Small intestine (tissue), 7 donors: ENCODE results near the gene CHST1. TPM values are rescaled to one million over a fixed set of nuclear protein-coding genes. Genes with fewer than 3 reads are reported as not detected.

Experiments used
- DNase-seq, 2 donors: peaks; one replicate each; pipeline versions ENCODE4 v3.0.0 to v3.0.0-alpha.2; 2013
- FAIRE-seq: peaks from 2 replicates; lab custom pipeline; 2012; peaks lifted over from hg19 to GRCh38; lab: Jason Lieb, UNC
- H3K27ac ChIP-seq, 3 donors: one replicate each; pipeline ENCODE4 v1.5.1; 2013; ENCODE audit warnings: low read length in 2 of 3, mild to moderate bottlenecking in 2 of 3, control low read depth in 1 of 3, inconsistent platforms in 1 of 3, low read depth in 1 of 3, moderate library complexity in 1 of 3
- H3K27me3 ChIP-seq, 3 donors: one replicate each; pipeline ENCODE4 v1.6.1; 2013; ENCODE audit warnings: low read length in 3 of 3, inconsistent platforms in 1 of 3; ENCODE audit not compliant: control insufficient read depth in 3 of 3, insufficient read depth in 3 of 3
- H3K36me3 ChIP-seq, 3 donors: one replicate each; pipeline ENCODE4 v1.6.1; 2013; ENCODE audit warnings: low read length in 3 of 3, inconsistent platforms in 1 of 3, low read depth in 1 of 3, mild to moderate bottlenecking in 1 of 3, moderate library complexity in 1 of 3; ENCODE audit not compliant: control insufficient read depth in 3 of 3, insufficient read depth in 2 of 3
- H3K4me1 ChIP-seq, 3 donors: one replicate each; pipeline ENCODE4 v1.6.1; 2013; ENCODE audit warnings: low read length in 2 of 3, inconsistent platforms in 1 of 3, low read depth in 1 of 3, mild to moderate bottlenecking in 1 of 3, moderate library complexity in 1 of 3; ENCODE audit not compliant: control insufficient read depth in 3 of 3, insufficient read depth in 2 of 3
- H3K4me3 ChIP-seq, 3 donors: one replicate each; pipeline ENCODE4 v1.5.1; 2013; ENCODE audit warnings: low read length in 3 of 3, control low read depth in 1 of 3, inconsistent platforms in 1 of 3, low read depth in 1 of 3, mild to moderate bottlenecking in 1 of 3, moderate library complexity in 1 of 3
- H3K9me3 ChIP-seq, 2 donors: one replicate each; pipeline ENCODE4 v1.6.1; 2013; ENCODE audit warnings: low read depth in 1 of 2, low read length in 1 of 2; ENCODE audit not compliant: control insufficient read depth in 2 of 2, insufficient read depth in 1 of 2
- WGBS, 3 donors: extraction: QIAGEN DNeasy Blood & Tissue Kit; methylation state at CpG; one replicate each; pipeline ENCODE4 v1.1.7; 2013; 5-methylcytosine and 5-hydroxymethylcytosine counted together
- polyA plus RNA-seq, 4 donors: library from polyadenylated mRNA; stranded (reverse) in 3 of 4; unstranded in 1 of 4; fragments of 200-250 nt in 3 of 4; fragments of 120-200 nt in 1 of 4; gene quantifications; one replicate each; pipeline versions ENCODE4 v1.2.1 to v1.2.3, GENCODE V29; 2013
- donor health status: healthy with polysubstance abuse.
- donor health status: control.
- donor health status: control.
- donor health status: Bipolar disorder and iron deficiency.
- donor health status: healthy.

The CHST1 gene
- polyA plus RNA-seq, 4 donors, result 0.27 to 2.2 (median 1.1) TPM; not detected in 1

DNA sequence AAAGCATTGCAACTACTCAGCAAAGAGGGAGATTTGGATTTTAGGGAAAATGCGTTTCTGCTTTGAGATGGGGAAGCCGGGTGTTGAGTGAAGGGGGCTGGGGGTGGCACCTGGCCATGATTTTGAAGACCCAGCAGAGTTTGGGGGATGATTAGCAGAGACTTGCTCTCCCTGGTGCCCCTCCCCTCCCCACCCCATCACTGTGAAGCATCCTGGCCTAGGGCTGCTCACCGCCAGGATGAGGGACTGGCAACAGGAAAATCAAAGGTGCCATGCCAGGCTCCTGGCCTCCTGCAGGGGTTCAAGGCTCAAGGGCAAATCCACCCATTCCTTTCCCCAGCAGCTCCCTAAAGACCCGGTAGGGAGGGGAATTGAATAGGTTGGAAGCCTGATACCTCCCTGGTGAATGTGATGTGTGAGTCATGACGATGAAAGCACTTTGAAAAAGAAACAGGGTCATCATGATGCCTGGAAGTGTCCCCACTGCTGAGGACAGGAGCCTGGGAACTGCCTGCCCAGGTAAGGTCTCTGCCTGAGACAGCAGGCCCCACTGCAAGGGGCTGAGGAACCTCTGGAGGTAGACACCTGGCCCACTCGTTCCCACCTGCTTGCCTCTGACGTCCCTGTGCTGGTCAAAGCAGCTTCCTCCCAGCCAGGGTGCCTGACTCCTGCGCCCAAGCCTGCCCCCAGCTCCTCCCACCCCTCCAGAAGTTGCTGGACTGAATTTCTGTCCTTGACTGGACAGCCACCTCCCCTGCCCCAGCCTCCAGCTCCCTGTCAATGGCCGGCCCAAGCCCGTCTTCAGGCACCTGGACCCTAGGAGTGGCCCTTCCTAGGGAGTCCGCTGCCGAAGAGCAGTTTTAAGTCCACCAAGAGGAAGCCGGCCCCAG lies 1.7 kb downstream of the CHST1 start:
- Histone ChIP-seq H3K27me3 (peaks cover 9 to 83% (median 11%) of the 10 kb centered on the region in 3 donors), H3K4me3 (peak overlapping the region in 1 of 3 donors; percentile 30), H3K36me3 (no peaks in the 10 kb centered on the region), H3K9me3 (no peaks in the 10 kb centered on the region), H3K27ac (no peak overlapping the region), H3K4me1 (peaks cover 0 to 12% (median 0%) of the 10 kb centered on the region in 3 donors)
- no peak for FAIRE-seq
- no peak for DNase-seq
- WGBS, 3 donors, result 24 to 46% (median 27%) methylated on average over 13 of the region's 13 CpGs

DNA sequence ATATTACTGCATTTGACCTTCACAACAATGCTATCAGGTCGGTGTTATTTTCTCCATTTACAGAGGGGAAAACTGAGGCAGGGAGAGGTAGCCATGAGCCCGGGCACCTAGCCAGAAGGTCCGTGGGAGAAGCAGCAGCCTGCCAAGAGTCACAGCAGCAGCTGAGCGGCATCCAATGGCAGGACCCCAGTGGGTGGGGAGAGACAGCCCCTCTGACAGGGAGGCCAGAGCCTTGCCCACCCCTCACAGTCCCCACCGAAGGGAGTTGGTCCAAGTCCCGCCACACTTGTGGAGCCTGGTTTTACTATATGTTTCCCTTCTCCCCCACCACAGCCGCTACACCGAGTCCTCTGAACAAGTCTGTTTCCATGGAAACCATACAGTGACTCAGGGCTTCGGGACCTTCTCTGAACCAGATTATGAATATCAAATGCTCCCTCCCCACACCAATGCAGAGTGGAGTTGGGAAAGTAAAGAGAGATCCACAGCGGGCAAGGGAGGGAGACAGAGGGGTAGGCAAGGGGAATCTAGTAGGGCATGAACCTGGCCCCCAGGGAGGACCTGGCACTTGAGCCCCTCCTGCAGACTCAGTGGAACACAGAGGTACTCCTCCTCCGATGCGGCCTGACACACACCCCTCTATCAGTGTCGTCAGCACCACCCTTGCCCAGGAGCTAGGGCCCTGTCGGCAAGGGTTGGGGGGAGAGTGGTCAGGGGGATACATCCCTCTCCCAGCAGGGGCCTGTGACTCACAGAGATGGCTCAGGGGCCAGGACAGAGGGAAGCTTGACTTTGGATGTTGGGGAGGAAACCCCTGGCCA lies 2.5 kb downstream of the CHST1 start:
- FAIRE-seq (no peak), DNase-seq (no peak)
- H3K9me3 ChIP-seq, result no peaks in the 10 kb centered on the region
- no peaks in the 10 kb centered on the region for H3K36me3 ChIP-seq
- 42 to 44% (median 44%) methylated on average over 14 of the region's 14 CpGs for WGBS, 3 donors
- H3K4me1 ChIP-seq, result peaks cover 0 to 17% (median 0%) of the 10 kb centered on the region in 3 donors
- no peak overlapping the region for H3K4me3 ChIP-seq
- peaks cover 9 to 84% (median 11%) of the 10 kb centered on the region in 3 donors for H3K27me3 ChIP-seq
- H3K27ac ChIP-seq, result no peak overlapping the region

DNA sequence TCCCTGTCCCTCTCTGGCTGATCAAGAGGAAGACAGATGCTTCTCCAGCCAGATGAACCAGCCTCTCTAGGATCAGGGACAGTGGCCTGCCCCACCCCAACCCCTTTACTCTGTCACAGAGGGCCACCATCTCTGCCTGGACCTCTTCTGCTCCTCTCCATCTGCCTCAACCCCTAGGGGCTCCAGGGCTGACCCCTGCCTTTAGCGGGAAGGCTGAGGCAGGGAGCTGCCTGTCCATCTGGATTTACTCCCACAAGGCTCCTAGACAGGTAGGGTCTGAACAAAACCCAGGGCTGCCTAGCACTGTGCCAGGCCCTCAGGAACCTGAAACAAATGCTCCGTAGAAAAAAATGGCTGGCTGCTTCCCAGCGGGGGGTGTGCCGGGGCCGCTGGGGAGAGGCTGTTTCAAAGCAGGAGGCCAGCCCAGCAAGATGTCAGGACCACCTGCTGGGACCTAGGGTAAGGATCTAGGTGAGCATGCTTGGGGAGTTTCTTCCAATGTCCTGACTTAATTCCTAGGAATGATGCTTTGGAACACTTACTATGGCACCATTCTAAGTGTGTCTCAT lies 3.2 kb downstream of the CHST1 start:
- Histone ChIP-seq H3K27ac (no peak overlapping the region), H3K27me3 (peaks cover 9 to 86% (median 11%) of the 10 kb centered on the region in 3 donors), H3K4me3 (no peak overlapping the region), H3K9me3 (no peaks in the 10 kb centered on the region), H3K4me1 (peaks cover 0 to 17% (median 0%) of the 10 kb centered on the region in 3 donors), H3K36me3 (no peaks in the 10 kb centered on the region)
- no peak for FAIRE-seq
- 48 to 64% (median 50%) methylated on average over 5 of the region's 5 CpGs for WGBS, 3 donors
- DNase-seq, result no peak

DNA sequence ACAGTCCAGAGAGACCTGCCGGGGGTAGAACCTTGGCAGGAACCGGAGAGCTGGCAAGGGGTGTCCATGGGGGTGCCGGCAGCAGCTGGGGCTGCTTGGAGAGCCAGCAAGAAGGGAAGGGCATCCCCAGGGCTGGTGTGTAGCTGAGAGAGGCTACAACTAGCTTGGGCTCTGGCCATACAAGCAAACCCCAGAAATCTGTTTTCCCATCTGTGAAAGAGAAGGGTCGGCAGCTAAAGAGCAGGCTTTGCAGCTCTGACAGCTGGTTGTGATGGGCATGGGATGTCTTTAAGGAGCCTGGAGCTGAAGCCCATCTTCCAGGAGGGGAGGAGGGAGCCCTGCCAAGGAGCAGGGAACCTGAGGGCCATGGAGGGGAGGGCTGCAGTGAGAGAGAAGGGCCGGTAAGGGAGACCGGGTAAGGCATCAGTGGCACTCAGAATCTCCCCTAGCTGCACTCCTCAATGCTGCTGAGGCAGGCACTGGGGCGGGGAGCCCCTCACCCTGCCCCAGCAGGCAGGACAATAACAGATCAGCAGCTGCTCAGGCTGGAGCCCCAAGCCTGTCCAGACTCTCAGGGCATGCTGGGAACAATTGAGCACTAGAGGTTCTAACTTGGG lies 3.9 kb downstream of the CHST1 start:
- DNase-seq (no peak), FAIRE-seq (no peak)
- Histone ChIP-seq H3K9me3 (no peaks in the 10 kb centered on the region), H3K4me3 (no peak overlapping the region), H3K4me1 (peaks cover 0 to 17% (median 0%) of the 10 kb centered on the region in 3 donors), H3K27ac (no peak overlapping the region), H3K27me3 (peaks cover 9 to 81% (median 11%) of the 10 kb centered on the region in 3 donors), H3K36me3 (no peaks in the 10 kb centered on the region)
- WGBS, 3 donors, result 36 to 46% (median 46%) methylated on average over 7 of the region's 7 CpGs

DNA sequence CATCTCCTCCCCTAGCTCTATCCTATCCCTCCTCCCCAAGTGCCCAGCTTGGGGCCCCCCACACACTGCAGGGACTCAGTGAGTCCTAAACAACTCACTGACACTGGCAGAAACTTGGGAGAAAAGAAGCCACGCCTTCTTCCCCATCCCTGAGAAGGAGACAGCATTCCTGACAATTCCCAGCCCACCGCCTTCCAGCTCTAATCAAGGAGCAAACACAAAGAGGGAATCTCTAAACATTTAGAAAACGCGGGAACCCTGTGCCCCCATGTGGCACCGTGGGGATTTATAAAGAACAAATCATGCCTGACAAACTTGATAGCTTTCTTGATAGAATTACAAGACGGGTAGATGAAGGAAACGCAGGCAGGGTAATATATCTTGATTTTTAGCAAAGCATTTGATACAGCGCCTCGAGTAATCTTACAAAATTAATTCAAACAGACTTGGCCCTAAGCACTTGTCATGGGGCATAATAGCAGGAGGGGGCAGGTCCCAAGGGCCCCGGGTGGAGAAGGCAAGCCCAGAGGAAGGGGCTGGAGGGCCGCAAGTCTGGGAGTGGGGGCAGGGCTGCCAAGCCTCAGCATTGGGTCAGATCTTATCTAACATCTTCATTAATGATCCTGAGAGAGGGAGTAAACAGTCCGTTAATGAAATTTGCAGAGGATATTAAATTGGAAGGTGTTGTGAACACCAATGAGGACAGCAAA lies 4.5 kb downstream of the CHST1 start:
- Histone ChIP-seq H3K4me3 (no peak overlapping the region), H3K27me3 (peaks cover 9 to 77% (median 11%) of the 10 kb centered on the region in 3 donors), H3K4me1 (peaks cover 0 to 17% (median 0%) of the 10 kb centered on the region in 3 donors), H3K27ac (no peak overlapping the region), H3K9me3 (no peaks in the 10 kb centered on the region), H3K36me3 (no peaks in the 10 kb centered on the region)
- WGBS, 3 donors, result 19 to 33% (median 25%) methylated on average over 12 of the region's 12 CpGs
- no peak for DNase-seq
- FAIRE-seq, result no peak

DNA sequence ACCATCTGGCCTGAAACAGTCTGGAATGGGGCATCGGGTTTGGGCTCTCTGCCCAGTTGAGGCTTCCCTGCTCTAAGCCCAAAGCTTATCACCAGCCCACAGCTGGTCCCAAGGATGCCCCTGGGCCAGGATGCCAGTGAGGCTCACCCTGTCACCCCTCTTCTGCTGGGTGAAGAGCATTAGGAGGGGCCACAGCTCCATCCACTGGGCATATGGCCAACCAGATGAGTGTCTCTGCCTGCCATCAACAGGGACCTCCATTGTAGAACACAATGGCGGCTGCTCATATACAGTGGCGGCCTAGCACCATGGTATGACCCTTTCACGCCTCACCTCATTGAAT lies 5.6 kb downstream of the CHST1 start:
- WGBS, 3 donors, result 73 to 87% (median 73%) methylated on average over 4 of the region's 4 CpGs
- Histone ChIP-seq H3K9me3 (no peaks in the 10 kb centered on the region), H3K27ac (no peak overlapping the region), H3K4me1 (peaks cover 0 to 17% (median 0%) of the 10 kb centered on the region in 3 donors), H3K27me3 (peaks cover 0 to 79% (median 11%) of the 10 kb centered on the region in 3 donors), H3K4me3 (no peak overlapping the region), H3K36me3 (no peaks in the 10 kb centered on the region)
- FAIRE-seq, result no peak
- DNase-seq, result no peak

DNA sequence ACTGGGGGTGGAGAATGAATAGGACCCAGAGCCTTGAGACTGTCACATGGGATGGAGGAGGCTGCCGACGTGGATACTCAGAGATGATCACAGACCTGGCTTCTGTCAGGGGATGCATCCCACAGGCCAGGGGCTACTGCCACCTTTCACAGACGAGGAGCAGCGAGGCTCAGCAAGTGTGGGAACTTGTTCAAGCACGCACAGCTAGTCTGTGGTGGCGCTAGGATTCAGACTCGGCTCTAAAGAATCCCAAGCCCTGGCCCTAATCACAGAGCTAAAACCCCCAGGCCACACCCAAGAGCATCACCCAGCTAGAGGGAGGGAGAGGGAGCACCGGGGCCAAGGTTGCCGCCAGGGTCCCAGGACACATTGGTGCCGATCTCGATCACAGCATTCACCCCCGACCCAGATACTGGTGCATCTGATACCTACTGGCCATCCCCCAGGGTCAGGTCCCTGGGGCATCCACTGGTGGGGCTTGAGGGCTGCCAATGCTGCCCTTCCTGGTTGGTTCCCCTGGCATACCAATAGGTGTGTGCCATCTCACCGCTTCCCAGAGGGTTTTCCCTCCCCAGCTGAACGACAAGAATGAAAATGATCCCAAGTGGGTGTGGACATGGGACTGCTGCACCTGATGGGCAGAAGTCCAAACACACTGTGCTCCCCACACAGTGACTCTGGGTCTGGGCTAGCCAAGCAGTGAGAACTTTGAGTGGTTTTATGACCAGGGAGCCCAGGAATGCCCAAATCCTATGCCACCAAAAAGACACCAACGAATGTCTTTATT lies 6.2 kb downstream of the CHST1 start:
- FAIRE-seq (no peak), DNase-seq (no peak)
- H3K27me3 ChIP-seq, result peaks cover 0 to 73% (median 11%) of the 10 kb centered on the region in 3 donors

More for the DNA sequence above, 6.2 kb downstream of the CHST1 start:
- Histone ChIP-seq H3K9me3 (no peaks in the 10 kb centered on the region), H3K4me1 (peaks cover 0 to 13% (median 0%) of the 10 kb centered on the region in 3 donors), H3K27ac (peak overlapping the region in 2 of 3 donors; percentile 38 to 47), H3K4me3 (no peak overlapping the region), H3K36me3 (no peaks in the 10 kb centered on the region)
- WGBS, 3 donors, result 49 to 53% (median 53%) methylated on average over 15 of the region's 15 CpGs
